ENCODE measurements around the gene NDUFB5.

DNA sequence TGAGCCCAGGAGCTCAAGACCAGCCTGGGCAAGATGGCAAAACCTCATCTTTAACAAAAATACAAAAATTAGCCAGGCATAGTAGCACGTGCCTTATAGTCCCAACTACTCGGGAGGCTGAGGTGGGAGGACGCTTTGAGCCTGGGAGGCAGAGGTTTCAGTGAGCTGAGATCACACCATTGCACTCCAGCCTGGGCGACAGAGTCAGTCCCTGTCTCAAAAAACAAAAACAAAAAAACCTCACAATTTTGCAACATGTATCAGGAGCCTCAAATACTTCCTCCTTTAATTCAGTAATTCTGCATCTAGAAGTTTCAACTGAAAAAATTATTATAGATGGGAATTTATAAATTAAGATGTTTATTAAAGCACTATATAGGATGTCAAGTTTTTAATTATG is 1.3 kb upstream of the NDUFB5 start:
- TF ChIP-seq, protein P1, sequence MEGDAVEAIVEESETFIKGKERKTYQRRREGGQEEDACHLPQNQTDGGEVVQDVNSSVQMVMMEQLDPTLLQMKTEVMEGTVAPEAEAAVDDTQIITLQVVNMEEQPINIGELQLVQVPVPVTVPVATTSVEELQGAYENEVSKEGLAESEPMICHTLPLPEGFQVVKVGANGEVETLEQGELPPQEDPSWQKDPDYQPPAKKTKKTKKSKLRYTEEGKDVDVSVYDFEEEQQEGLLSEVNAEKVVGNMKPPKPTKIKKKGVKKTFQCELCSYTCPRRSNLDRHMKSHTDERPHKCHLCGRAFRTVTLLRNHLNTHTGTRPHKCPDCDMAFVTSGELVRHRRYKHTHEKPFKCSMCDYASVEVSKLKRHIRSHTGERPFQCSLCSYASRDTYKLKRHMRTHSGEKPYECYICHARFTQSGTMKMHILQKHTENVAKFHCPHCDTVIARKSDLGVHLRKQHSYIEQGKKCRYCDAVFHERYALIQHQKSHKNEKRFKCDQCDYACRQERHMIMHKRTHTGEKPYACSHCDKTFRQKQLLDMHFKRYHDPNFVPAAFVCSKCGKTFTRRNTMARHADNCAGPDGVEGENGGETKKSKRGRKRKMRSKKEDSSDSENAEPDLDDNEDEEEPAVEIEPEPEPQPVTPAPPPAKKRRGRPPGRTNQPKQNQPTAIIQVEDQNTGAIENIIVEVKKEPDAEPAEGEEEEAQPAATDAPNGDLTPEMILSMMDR (IDR thresholded peaks at IDR 0.05; ENCODE audit: poor library complexity, severe bottlenecking) = no peak
- TF ChIP-seq TAF1 (IDR thresholded peaks at IDR 0.05; ENCODE audit: low read depth) = no peak
- no peak for TF ChIP-seq RAD21 (conservative IDR thresholded peaks at IDR 0.05)
- TF ChIP-seq EP300 (conservative IDR thresholded peaks at IDR 0.05; ENCODE audit: poor library complexity, severe bottlenecking) = no peak
- no peak for TF ChIP-seq POLR2AphosphoS5 (IDR thresholded peaks at IDR 0.05)
- TF ChIP-seq SMC3 (conservative IDR thresholded peaks at IDR 0.05; ENCODE audit: poor library complexity) = no peak
